Activated T-helper 1 cell treated with anti-CD3 and anti-CD28 coated beads, Interleukin-12 subunit alpha, Interleukin-12 subunit beta, Interleukin-2, Interleukin-4 antibody, amounts not matched to agents 30 ng/mL and 10 ng/mL and 1 ng/mL, durations not matched to agents 14 hours and 24 hours and 36 hours (primary cell): ENCODE data around the gene RC3H1. TPM values are rescaled to one million over a fixed set of nuclear protein-coding genes. Genes with fewer than 3 reads are reported as not detected.
"Not testable (repeated sequence)": the region's sequence is repeated elsewhere in the genome, so short reads cannot be mapped to it uniquely, and the experiment has no call there.

Experiments
- DNase-seq: peaks from one replicate; pipeline ENCODE4 v3.0.0; 2021; ENCODE audit warnings: low spot score
- H3K27ac Mint-ChIP-seq: one replicate; pipeline ENCODE4 v1.8.0; 2021; ENCODE audit warnings: mild to moderate bottlenecking, mixed read lengths
- H3K27me3 Mint-ChIP-seq: one replicate; pipeline ENCODE4 v1.8.0; 2022; ENCODE audit warnings: mild to moderate bottlenecking, moderate library complexity, mixed read lengths; ENCODE audit not compliant: insufficient read depth
- H3K36me3 Mint-ChIP-seq: one replicate; pipeline ENCODE4 v1.8.0; 2021; ENCODE audit warnings: low read depth, mixed read lengths
- H3K4me1 Mint-ChIP-seq: one replicate; pipeline ENCODE4 v1.8.0; 2021; ENCODE audit warnings: low read depth, mixed read lengths
- H3K4me3 Mint-ChIP-seq: one replicate; pipeline ENCODE4 v1.8.0; 2021; ENCODE audit warnings: mild to moderate bottlenecking, moderate library complexity, mixed read lengths
- H3K9me3 Mint-ChIP-seq: one replicate; pipeline ENCODE4 v1.8.0; 2021; ENCODE audit warnings: mixed read lengths
- intact Hi-C: fragments of 100-400 bp; cut with micrococcal nuclease; formaldehyde crosslinking; loops from one replicate; pipeline ENCODE4 v1.15.1; 2024
- total RNA-seq: library from RNA; stranded (reverse); gene quantifications from 2 replicates; pipeline ENCODE4 v1.2.3, GENCODE V29; 2022

The RC3H1 gene
- total RNA-seq, 1 donor from 2014 or later = 49.5 TPM

DNA sequence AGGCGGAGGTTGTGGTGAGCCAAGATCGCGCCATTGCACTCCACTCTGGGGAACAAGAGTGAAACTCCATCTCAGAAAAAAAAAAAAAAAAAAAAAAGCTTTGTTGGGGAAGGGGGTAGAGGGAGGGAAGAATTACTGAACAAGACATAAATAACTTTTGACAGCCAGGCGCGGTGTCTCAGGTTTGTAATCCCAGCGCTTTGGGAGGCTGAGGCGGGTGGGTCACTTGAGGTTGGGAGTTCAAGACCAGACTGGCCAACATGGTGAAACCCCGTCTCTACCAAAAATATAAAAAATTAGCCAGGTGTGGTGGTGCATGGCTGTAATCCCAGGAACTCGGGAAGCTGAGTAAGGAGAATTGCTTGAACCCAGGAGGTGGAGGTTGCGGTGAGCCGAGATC is 28.2 kb downstream of the RC3H1 start:
- intact Hi-C loops, H3K27ac Mint-ChIP-seq, H3K9me3 Mint-ChIP-seq, H3K27me3 Mint-ChIP-seq, DNase-seq, H3K4me3 Mint-ChIP-seq: not testable (repeated sequence)
- Mint-ChIP-seq H3K4me1 (peaks cover 21% of the 10 kb centered on the region), H3K36me3 (peaks cover 21% of the 10 kb centered on the region)

DNA sequence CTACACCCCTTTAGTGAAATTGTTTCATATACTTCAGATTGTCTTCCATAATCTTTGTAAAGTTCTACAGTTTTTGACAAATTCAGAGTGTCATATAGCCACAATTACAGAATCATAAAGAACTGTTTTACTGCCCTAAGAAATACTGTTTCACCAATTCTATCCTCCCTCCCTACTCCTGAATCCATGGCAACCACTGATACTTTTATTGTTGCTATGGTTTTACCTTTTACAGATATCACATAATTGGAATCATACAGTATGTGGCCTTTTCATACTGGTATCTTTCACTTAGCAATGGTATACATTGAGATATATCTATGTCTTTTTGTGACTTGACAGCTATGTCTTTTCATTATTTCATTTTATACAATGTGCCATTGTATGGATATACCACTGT is 34.1 kb downstream of the RC3H1 start:
- H3K27ac Mint-ChIP-seq = no peak overlapping the region
- H3K27me3 Mint-ChIP-seq = no peaks in the 10 kb centered on the region
- H3K9me3 Mint-ChIP-seq = no peaks in the 10 kb centered on the region
- H3K4me1 Mint-ChIP-seq = peaks cover 6% of the 10 kb centered on the region
- DNase-seq = no peak
- H3K4me3 Mint-ChIP-seq = no peak overlapping the region
- peaks cover 42% of the 10 kb centered on the region for H3K36me3 Mint-ChIP-seq
- intact Hi-C loops = loop anchor here (5.0 kb wide), 1 partner anchor 229 kb away; no protein-coding TSS in a partner anchor

DNA sequence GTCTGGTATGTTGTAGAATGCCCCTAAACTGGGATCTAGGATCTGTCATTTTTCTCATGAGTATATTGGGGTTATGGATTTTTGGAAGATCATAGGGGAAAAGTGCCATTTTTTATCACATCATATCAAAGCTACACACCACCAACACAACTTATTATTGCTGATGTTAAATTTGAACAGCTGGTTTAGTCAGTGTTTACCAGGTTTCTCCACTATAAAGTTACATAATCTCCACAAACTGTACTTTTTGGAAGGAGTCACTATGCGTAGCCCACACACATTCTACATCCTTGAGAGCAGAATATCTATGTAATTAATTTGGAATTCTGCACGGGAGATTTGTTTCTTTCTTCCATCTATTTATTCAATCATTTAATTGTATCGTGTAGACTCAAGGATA is 35.2 kb downstream of the RC3H1 start:
- no peak overlapping the region for H3K4me3 Mint-ChIP-seq
- peaks cover 35% of the 10 kb centered on the region for H3K36me3 Mint-ChIP-seq
- no peak for DNase-seq
- H3K9me3 Mint-ChIP-seq = no peaks in the 10 kb centered on the region
- no peaks in the 10 kb centered on the region for H3K27me3 Mint-ChIP-seq
- intact Hi-C loops = loop anchor here (5.0 kb wide), 1 partner anchor 230 kb away; no protein-coding TSS in a partner anchor
- H3K4me1 Mint-ChIP-seq = no peaks in the 10 kb centered on the region
- H3K27ac Mint-ChIP-seq = no peak overlapping the region

DNA sequence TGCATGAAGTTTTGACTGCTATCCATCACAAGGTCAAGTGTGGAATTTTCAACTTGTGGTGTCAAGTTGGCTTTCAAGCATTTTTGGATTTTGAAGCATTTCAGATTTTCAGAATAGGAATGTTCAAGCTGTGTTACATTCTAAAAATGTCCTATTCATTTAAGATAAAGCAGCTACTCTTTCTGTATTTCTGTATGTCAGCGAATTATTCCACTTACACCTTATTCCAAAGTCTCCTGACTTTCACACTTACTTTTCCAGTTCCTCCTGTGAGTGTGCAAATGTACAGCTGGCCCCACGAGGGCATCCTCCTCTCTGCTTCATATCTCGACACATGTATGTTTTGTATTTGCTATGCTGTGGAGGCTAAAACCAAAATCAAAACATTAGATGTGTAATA is 51.9 kb downstream of the RC3H1 start:
- Mint-ChIP-seq H3K4me3 (no peak overlapping the region), H3K27ac (no peak overlapping the region), H3K4me1 (no peaks in the 10 kb centered on the region), H3K36me3 (peaks cover 32% of the 10 kb centered on the region), H3K27me3 (no peaks in the 10 kb centered on the region), H3K9me3 (no peaks in the 10 kb centered on the region)
- DNase-seq = no peak
- intact Hi-C loops = no loop called here

DNA sequence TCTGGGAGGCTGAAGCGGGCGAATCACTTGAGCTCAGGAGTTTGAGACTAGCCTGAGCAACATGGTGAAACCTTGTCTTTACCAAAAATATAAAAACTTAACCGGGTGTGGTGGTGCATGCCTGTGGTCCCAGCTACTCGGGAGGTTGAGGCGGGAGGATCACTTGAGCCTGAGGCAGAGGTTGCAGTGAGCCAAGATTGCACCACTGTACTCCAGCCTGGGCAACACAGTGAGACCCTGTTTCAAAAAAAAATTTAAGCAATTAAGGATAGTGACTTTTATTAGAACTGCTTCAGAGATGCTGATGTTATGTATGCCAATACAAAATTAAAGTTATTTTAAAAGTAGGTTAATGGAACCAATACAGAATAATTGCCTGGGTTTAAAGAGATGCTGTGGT is 56.3 kb downstream of the RC3H1 start:
- H3K4me1 Mint-ChIP-seq, H3K4me3 Mint-ChIP-seq, H3K27me3 Mint-ChIP-seq, H3K27ac Mint-ChIP-seq, intact Hi-C loops, H3K9me3 Mint-ChIP-seq, DNase-seq: not testable (repeated sequence)
- peaks cover 33% of the 10 kb centered on the region for H3K36me3 Mint-ChIP-seq

DNA sequence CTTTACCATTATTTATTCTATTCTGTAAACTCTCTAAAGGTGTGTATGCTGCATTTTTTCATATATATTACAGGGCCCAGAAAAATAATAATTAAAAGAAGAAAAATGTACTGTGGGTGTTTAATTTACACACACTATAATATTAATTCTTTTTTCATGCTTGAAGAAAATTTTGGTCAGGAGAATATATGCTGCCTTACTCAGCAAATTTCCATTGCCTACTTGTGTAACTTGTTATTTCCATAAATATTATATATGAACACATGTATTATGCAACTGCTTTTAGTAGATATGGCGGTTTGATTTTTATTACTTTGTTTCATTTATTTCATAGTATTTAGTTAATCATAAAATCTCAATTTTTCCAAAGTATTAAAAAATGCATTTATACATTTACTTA is 58.7 kb downstream of the RC3H1 start:
- intact Hi-C loops = no loop called here
- no peaks in the 10 kb centered on the region for H3K4me1 Mint-ChIP-seq
- no peak overlapping the region for H3K27ac Mint-ChIP-seq
- H3K9me3 Mint-ChIP-seq = no peaks in the 10 kb centered on the region
- no peak overlapping the region for H3K4me3 Mint-ChIP-seq
- no peak for DNase-seq
- H3K27me3 Mint-ChIP-seq = no peaks in the 10 kb centered on the region
- H3K36me3 Mint-ChIP-seq = peaks cover 37% of the 10 kb centered on the region

DNA sequence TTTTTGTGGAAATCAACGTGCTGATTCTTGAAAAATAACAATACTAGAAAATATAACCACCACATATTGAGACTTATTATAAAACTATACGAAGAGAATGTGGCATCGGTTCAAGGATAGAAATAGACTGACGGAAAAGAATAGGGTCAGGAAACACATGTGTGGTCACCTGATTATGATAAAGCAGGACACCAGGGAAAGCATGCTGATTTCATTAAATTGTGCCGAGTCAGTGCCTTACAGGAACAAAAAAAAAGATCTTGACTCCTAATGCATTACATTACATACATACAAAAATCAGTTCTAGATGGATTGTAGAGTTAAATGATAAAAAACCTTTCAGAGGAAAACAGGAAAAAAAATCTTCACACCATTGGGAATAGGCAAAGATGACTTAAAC is 61.5 kb downstream of the RC3H1 start:
- intact Hi-C loops = no loop called here
- no peak for DNase-seq
- H3K4me3 Mint-ChIP-seq = no peak overlapping the region
- H3K27ac Mint-ChIP-seq = no peak overlapping the region
- no peaks in the 10 kb centered on the region for H3K27me3 Mint-ChIP-seq
- peaks cover 35% of the 10 kb centered on the region for H3K36me3 Mint-ChIP-seq
- H3K4me1 Mint-ChIP-seq = no peaks in the 10 kb centered on the region
- H3K9me3 Mint-ChIP-seq = no peaks in the 10 kb centered on the region

DNA sequence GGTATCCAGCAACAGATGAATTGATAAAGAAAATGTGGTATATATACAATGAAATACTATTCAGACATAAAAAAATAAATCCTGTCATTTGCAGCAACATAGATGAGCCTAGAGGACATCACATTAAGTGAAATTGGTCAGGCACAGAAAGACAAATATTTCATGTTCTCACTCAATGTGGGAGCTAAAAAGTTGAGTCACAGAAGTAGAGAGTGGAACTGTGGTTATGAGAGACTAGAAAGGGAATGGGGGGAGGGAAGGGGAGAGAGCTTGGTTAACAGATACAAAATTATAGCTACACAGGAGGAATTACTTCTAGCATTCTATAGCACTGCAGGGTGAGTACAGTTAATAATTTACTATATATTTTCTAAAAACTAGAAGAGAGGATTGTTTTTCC is 68.0 kb downstream of the RC3H1 start:
- no peaks in the 10 kb centered on the region for H3K9me3 Mint-ChIP-seq
- H3K36me3 Mint-ChIP-seq = peaks cover 35% of the 10 kb centered on the region
- intact Hi-C loops = loop anchor here (10.0 kb wide), 1 partner anchor 261 kb away; no protein-coding TSS in a partner anchor

DNA sequence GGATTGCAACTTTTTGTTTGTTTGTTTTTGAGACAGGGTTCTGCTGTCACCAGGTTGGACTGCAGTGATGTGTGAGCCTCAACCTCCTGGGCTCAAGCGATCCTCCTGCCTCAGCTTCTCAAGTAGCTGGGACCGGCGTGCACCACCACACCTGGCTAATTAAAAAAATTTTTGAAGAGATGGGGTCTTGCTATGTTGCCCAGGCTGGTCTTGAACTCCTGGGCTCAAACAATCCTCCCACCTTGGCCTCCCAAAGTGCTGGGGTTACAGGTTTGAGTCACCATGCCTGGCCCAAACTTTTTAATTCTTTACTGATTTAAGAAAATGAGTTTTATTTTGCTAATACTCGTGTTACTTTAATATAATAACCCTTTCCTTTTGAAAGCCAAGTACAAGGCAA is 73.6 kb downstream of the RC3H1 start:
- H3K27ac Mint-ChIP-seq = no peak overlapping the region
- no peaks in the 10 kb centered on the region for H3K27me3 Mint-ChIP-seq
- intact Hi-C loops = loop anchor here (5.0 kb wide), 1 partner anchor 81 kb away; the partner anchor contains the start of genes GAS5 and ZBTB37
- H3K4me3 Mint-ChIP-seq = no peak overlapping the region
- peaks cover 40% of the 10 kb centered on the region for H3K36me3 Mint-ChIP-seq
- peaks cover 16% of the 10 kb centered on the region for H3K4me1 Mint-ChIP-seq
- H3K9me3 Mint-ChIP-seq = no peaks in the 10 kb centered on the region
- no peak for DNase-seq

More for the DNA sequence above, 68.0 kb downstream of the RC3H1 start:
- peaks cover 24% of the 10 kb centered on the region for H3K4me1 Mint-ChIP-seq
- no peak overlapping the region for H3K4me3 Mint-ChIP-seq
- DNase-seq = no peak
- no peaks in the 10 kb centered on the region for H3K27me3 Mint-ChIP-seq
- H3K27ac Mint-ChIP-seq = peak overlapping the region; percentile 59

DNA sequence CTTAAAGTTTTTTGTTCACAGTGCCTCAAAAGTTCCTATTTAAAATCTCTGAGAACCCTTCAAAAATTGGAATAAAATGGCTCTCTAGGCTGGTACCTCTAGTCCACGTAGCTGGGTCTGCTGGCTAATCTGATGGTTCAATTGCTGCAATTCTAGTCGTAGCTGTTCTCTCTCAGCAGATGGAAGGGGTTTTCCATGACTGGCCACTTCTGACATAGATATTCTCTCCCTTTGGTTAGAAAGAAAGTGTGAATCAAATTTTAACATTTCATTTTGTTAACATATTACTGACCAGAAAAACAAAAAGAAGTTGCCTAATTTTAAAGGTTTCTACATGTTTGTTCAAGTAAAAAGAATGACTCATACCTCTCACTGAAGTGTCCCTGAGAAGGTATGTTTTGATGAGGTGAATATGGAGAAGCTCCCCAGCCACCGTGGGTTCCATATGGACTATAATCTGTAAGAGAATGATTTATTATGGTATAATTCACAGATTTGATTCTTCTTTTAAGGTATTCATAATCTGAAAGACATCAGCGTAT is 75.7 kb downstream of the RC3H1 start:
- H3K4me3 Mint-ChIP-seq = no peak overlapping the region
- H3K4me1 Mint-ChIP-seq = no peaks in the 10 kb centered on the region
- H3K27me3 Mint-ChIP-seq = no peaks in the 10 kb centered on the region
- no peak for DNase-seq
- H3K9me3 Mint-ChIP-seq = no peaks in the 10 kb centered on the region
- H3K36me3 Mint-ChIP-seq = peaks cover 44% of the 10 kb centered on the region
- intact Hi-C loops = loop anchor here (5.0 kb wide), 1 partner anchor 79 kb away; the partner anchor contains the start of genes GAS5 and ZBTB37
- no peak overlapping the region for H3K27ac Mint-ChIP-seq

DNA sequence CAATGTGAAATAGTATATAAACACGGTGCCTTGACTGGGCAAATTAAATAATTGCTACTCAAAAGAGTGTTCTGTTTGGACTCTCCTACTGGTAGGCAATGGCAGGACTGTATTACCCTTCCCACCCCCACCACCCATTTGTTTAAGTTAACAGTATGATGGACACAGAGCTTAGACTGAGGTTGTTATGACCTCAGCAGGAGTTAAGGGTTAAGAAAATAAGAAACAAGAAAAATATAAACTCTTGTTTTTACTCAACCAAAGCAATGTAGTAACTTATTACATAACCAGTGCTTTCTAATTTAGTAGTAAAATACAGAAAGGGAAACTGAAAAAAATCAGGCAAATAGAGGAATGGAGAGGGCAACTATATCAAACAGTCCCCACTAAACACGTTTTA is 85.1 kb downstream of the RC3H1 start:
- DNase-seq = no peak
- Mint-ChIP-seq H3K36me3 (peaks cover 37% of the 10 kb centered on the region), H3K9me3 (no peaks in the 10 kb centered on the region), H3K27me3 (no peaks in the 10 kb centered on the region), H3K27ac (no peak overlapping the region), H3K4me3 (no peak overlapping the region), H3K4me1 (peaks cover 5% of the 10 kb centered on the region)
- intact Hi-C loops = loop anchor here (10.0 kb wide), 1 partner anchor 502 kb away; no protein-coding TSS in a partner anchor

DNA sequence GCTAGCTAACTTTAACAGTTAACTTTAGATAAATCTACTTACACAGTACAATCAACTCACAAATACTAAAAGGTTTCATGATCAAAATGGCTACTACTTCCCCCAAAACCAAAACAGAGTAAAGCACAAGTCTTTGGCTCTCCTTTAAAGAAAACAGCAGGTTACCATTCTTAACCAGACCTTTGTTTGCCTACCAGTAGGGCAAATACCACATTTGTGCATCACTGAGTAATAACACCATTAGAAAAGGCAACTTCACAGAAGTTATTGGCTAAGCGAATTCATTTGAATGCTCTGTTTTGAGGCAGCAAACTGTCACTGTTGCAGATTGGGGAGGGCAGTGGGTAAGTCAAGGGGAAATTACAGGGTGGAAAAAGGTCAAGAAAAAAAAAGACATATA is 87.7 kb downstream of the RC3H1 start:
- no peak overlapping the region for H3K27ac Mint-ChIP-seq
- no peak overlapping the region for H3K4me3 Mint-ChIP-seq
- H3K4me1 Mint-ChIP-seq = peaks cover 5% of the 10 kb centered on the region
- no peaks in the 10 kb centered on the region for H3K27me3 Mint-ChIP-seq
- no peak for DNase-seq
- intact Hi-C loops = loop anchor here (10.0 kb wide), 1 partner anchor 500 kb away; no protein-coding TSS in a partner anchor
- no peaks in the 10 kb centered on the region for H3K9me3 Mint-ChIP-seq
- H3K36me3 Mint-ChIP-seq = peaks cover 33% of the 10 kb centered on the region

DNA sequence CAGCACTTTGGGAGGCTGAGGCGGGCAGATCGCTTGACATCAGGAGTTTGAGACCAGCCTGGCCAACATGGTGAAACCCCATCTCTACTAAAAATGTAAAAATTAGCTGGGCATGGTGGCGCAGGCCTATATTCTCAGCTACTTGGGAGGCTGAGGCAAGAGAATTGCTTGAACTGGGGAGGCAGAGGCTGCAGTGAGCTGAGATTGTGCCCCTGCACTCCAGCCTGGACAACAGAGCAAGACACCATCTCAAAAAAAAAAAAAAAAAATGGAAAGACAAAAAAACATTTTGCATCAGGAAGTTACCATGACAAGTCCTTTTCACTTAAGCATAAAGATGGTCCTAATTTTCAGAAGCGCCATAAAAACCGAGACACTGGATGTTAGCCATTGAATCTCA is 91.6 kb downstream of the RC3H1 start:
- not testable (repeated sequence) for DNase-seq, H3K27me3 Mint-ChIP-seq, H3K4me1 Mint-ChIP-seq, H3K9me3 Mint-ChIP-seq, H3K27ac Mint-ChIP-seq, H3K4me3 Mint-ChIP-seq
- peaks cover 16% of the 10 kb centered on the region for H3K36me3 Mint-ChIP-seq
- intact Hi-C loops = loop anchor here (10.0 kb wide), 1 partner anchor 496 kb away; no protein-coding TSS in a partner anchor
